Amygdala (tissue), 56 donors: ENCODE measurements around the gene SLC7A10.
"Not testable (repeated sequence)": the region's sequence is repeated elsewhere in the genome, so short reads cannot be mapped to it uniquely, and the experiment has no call there.

ENCODE experiments used
- DNase-seq, 56 donors: peaks; one replicate each; lab custom pipeline; 2025; lab: John Stamatoyannopoulos, UW

SLC7A10 gene

GRCh38 chr19:33220115-33220514, 5.5 kb downstream of the SLC7A10 start:
- no peak for DNase-seq

- DNase-seq, result peak in 8 of 56 donors; percentile 13 to 37 (median 26)
Measured at GRCh38 chr19:33219261-33219815, 6.3 kb downstream of the SLC7A10 start.

GRCh38 chr19:33217881-33218280, 7.8 kb downstream of the SLC7A10 start:
- peak in 9 of 56 donors; percentile 14 to 52 (median 37) for DNase-seq

- DNase-seq, result no peak
Measured at GRCh38 chr19:33216198-33216830, 9.3 kb downstream of the SLC7A10 start.

GRCh38 chr19:33215438-33216197, 10.0 kb downstream of the SLC7A10 start:
- DNase-seq, result no peak

DNA sequence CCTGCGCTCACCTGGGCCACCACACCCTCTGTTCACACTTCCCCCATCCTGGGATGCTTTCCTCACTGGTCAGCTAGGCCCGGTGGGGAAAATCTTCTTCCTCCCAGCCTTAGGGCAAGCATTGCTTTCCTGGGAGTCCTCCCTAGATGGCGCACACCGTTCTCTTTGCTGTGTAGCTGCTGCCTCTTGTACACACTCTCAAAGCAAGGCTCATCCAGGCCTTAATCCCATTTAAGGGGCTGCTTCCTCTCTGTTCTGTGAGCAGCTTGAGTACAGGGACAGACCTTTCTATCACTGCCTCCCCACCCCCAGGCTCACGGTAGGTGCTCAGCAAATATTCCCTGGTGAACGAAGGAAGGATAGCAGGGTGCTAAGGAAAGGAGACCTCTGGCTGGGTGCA, 11.1 kb downstream of the SLC7A10 start:
- DNase-seq, result no peak

GRCh38 chr19:33212436-33213172, 13.0 kb downstream of the SLC7A10 start:
- DNase-seq, result peak in 9 of 56 donors; percentile 8 to 62 (median 30)

DNA sequence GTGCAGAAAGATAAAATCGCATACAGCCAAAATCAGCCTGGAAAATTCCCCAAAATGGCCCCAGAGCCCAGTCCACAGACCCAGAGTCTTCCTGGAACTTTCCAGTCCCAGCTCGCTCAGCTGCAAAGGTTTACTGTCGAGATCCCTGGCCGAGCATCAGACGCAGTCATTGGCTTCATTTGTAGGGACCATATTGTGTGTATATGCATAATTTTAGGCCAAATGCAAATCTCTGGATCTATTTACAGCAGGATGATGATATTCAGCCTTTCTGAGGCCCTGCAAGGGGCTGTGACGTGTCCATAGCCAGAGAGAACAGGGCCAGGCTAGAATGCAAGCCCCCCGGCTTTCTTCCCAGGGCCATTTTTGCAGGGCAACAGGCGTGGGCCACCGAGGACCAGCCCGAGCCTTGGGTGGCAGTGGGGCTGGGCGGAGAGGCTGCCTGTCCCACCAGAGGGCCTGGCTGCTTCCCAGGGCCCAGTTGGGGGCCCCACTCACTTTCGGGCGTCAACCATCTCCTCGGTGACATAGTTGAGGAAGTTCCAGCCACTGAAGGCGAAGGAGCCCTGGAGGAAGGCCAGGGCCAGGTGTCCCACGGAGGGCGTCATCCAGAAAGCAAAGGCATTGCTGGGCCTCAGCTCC, 13.7 kb downstream of the SLC7A10 start:
- DNase-seq, result no peak

DNA sequence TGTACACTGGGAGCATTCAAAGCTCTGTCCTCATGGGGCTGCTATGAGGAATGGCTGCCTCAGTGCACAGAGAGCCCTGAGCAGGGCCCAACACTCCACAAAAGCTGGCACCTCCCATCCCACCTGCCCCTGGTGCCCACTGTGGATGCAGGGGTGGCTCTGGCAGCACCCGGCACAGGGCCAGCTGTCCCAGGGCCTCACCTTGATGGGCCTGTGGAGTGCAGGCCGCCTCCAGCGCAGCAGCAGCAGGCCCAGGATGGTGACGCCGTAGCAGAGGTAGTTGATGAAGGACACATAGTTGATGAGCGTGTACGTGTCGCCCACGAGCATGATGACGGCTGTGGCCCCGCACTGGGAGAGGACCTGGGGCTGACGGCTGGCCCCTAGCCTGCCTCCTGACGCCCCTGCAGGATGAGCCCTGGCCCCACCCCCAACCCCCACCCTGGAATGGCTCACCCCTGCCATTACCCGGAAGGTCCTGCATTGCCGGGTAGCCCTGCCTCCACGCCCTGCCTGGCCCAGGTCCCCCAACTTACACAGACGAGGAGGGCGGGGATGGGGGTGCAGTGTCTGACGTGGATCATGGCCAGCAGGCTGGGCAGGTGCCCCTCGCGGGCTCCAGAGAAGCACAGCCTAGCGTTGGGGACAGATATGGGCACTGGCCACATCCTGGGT, 15.2 kb downstream of the SLC7A10 start:
- no peak for DNase-seq

GRCh38 chr19:33209850-33210230, 15.8 kb downstream of the SLC7A10 start:
- not testable (repeated sequence) for DNase-seq

DNA sequence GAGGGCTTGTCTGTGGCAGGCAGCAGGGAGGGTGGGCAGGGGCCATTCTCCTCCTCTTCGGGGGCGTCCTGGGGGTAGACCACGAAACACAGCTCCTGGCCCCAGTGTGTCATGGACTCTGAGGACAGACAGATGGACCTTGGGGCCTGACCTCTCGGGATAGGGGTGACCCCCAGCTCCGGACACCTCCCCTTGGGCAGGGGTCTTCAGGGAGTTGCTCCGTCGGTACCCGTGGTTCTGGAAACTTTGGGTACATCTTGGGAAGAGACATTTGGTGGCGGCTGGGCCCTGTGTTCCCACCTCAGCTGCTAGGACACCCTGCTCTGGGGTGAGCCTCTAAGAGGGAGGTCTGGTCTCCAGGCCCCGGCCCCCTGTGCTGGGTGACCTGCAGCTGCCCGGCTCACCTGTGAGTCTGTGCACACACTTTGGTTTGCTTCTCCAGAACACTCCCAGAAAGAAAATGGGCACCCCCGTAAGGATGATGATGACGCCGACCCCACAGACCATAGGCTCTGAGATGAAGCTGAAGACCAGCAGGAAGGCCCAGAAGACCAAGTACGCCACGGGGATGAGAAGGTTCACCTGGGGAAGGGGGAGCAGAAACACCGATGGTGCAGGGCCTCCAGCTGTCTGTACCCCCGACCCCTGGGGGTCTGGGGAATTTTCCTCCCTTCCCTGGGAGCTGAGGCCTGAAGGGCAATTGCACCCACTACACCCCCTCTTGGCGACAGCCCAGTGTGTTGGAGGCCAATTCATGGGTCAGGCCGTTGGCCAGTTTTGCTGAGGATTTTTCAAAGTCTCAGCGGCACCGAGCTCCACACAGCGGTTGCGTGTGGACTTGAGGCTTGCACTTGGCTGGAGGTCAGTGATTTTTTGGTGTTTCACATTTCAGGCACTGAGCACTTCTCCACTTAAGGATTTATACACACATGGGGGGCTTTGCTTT, 16.5 kb downstream of the SLC7A10 start:
- DNase-seq, result peak in 9 of 56 donors; percentile 22 to 44 (median 34)

- peak in 1 of 56 donors; percentile 24 for DNase-seq
Measured at GRCh38 chr19:33208371-33208895, 17.2 kb downstream of the SLC7A10 start.

DNA sequence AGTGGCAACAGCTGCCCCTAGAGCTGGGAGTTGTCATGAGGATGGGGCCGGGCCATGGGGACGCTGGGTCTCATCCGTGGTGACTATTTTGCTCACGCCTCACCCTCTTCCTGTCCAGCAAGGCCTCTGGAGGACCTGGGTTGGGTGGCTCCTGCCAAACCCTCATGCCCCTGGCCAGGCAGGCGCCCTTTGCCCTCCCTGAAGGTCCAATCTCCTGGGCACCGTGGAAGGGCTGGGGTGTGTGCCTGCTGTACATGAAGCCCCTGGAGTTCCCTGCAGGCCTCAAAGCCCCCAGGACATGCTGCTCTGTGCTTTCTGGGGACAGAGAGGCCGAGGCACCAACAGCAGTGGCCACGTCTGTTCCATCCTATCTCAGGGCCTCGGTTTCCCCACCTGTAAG, 17.7 kb downstream of the SLC7A10 start:
- DNase-seq, result no peak

- no peak for DNase-seq
Measured at GRCh38 chr19:33207040-33207620, 18.5 kb downstream of the SLC7A10 start.

DNA sequence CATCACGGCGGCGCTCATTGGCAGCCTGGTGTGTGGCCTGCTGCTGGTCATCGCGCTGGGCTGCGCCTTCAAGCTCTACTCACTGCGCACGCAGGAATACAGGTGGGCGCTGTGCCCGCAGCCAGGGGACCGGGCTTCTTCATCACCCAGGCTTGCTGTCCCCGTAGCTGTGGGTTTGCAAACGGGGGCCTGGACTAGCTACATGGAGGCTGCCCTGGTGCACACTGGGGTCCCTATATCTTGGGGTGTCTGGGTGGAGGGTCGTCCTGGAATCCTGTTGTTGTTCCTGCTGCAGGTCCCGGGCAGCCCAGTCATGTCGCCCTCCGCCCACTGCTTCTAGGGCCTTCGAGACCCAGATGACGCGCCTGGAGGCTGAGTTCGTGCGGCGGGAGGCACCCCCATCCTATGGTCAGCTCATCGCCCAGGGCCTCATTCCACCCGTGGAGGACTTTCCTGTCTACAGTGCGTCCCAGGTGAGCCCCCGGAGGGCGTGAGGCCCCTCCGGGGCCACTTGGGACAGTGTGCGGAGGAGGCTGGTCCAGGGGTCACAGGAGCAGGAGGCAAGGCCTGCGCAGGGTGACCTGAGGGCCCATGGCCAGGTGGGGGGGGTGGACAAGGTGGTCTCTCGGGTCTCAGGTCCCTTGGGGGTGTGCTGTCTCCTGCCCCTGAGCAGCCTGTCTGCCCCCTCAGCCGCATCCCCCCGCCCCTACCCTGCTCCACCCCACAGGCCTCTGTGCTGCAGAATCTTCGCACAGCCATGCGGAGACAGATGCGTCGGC, 19.2 kb downstream of the SLC7A10 start:
- DNase-seq, result no peak

DNA sequence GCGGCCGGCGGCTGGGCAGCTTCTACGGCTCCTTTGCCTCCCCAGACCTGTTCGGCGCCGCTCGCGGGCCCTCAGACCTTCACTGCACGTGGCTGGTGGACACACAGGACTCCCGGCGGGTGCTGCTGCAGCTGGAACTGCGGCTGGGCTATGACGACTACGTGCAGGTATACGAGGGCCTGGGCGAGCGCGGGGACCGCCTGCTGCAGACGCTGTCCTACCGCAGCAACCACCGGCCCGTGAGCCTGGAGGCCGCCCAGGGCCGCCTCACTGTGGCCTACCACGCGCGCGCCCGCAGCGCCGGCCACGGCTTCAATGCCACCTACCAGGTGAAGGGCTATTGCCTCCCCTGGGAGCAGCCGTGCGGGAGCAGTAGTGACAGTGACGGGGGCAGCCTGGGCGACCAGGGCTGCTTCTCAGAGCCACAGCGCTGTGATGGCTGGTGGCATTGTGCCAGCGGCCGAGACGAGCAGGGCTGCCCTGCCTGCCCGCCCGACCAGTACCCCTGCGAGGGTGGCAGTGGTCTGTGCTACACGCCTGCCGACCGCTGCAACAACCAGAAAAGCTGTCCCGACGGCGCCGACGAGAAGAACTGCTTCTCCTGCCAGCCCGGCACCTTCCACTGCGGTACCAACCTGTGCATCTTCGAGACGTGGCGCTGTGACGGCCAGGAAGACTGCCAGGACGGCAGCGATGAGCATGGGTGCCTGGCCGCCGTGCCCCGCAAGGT, 20.0 kb downstream of the SLC7A10 start:
- no peak for DNase-seq

- DNase-seq, result no peak
Measured at GRCh38 chr19:33205110-33205509, 20.5 kb downstream of the SLC7A10 start.
